Measurements from ENCODE around the gene ABCC8.

ABCC8 gene

GRCh38 chr11:17343907-17344306, 132.7 kb downstream of the ABCC8 start:
- no peak overlapping the region for H3K4me2 ChIP-seq
- H2AFZ ChIP-seq (ENCODE audit: low read depth): no peak overlapping the region
- no peaks in the 10 kb centered on the region for H3K36me3 ChIP-seq (ENCODE audit: insufficient read depth)
- H3K4me1 ChIP-seq (ENCODE audit: low read depth, poor library complexity, severe bottlenecking): no peaks in the 10 kb centered on the region
- H3K9ac ChIP-seq: no peak overlapping the region
- H4K20me1 ChIP-seq (ENCODE audit: insufficient read depth): no peaks in the 10 kb centered on the region
- H3K79me2 ChIP-seq (ENCODE audit: insufficient read depth, low read depth): no peaks in the 10 kb centered on the region
- no peak overlapping the region for H3K27ac ChIP-seq
- no peak overlapping the region for H3K4me3 ChIP-seq (IDR thresholded peaks at IDR 0.05; ENCODE audit: insufficient read depth, low read depth, low read length)
- TF ChIP-seq CTCF (conservative IDR thresholded peaks at IDR 0.05; ENCODE audit: low read depth, low read length): no peak
- H3K27me3 ChIP-seq (ENCODE audit: insufficient read depth, low read depth): no peaks in the 10 kb centered on the region

DNA sequence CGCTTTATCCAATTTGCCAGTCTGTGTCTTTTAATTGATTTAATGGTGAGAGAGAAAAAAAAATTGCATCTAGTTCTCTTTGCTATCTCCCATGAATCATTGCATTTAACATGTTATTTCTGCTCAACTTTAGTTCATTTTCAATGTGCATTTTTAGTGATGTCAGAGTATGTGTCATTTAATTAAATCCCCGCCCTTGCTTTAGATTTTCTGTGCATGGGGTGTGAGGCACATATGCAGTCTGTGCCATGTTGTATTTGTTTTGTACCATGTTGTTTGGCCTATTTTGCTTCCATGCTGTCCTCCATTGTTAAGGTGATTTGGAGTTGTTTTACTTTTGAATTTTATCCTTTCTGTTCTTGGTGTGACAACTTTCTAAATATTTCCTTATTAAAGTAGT, 133.4 kb downstream of the ABCC8 start:
- no peak for TF ChIP-seq CTCF (conservative IDR thresholded peaks at IDR 0.05; ENCODE audit: low read depth, low read length)
- Histone ChIP-seq H3K9ac (no peak overlapping the region), H3K4me1 (ENCODE audit: low read depth, poor library complexity, severe bottlenecking) (no peaks in the 10 kb centered on the region), H3K4me3 (IDR thresholded peaks at IDR 0.05; ENCODE audit: insufficient read depth, low read depth, low read length) (no peak overlapping the region), H3K79me2 (ENCODE audit: insufficient read depth, low read depth) (no peaks in the 10 kb centered on the region), H3K36me3 (ENCODE audit: insufficient read depth) (no peaks in the 10 kb centered on the region), H4K20me1 (ENCODE audit: insufficient read depth) (no peaks in the 10 kb centered on the region), H3K4me2 (no peak overlapping the region), H2AFZ (ENCODE audit: low read depth) (no peak overlapping the region), H3K27me3 (ENCODE audit: insufficient read depth, low read depth) (no peaks in the 10 kb centered on the region), H3K27ac (no peak overlapping the region)

Measured in KMS-11 (cell line).